Left ventricle myocardium inferior (tissue), 1 donor: ENCODE results near the gene DPEP2NB. TPM values are rescaled to one million over a fixed set of nuclear protein-coding genes. Genes with fewer than 3 reads are reported as not detected.

Source experiments
- DNase-seq: peaks from one replicate; pipeline ENCODE4 v3.0.0-alpha.2; 2020
- H3K27ac ChIP-seq: fragments of 200-600 bp; replicated peaks from 2 replicates; pipeline ENCODE4 v1.8.0; 2021
- H3K27me3 ChIP-seq: fragments of 200-600 bp; 2 replicates; pipeline ENCODE4 v1.8.0; 2021; ENCODE audit warnings: low read depth
- H3K36me3 ChIP-seq: fragments of 200-600 bp; 2 replicates; pipeline ENCODE4 v1.8.0; 2021
- H3K4me1 ChIP-seq: fragments of 200-600 bp; 2 replicates; pipeline ENCODE4 v1.8.0; 2021
- H3K4me3 ChIP-seq: fragments of 200-600 bp; 2 replicates; pipeline ENCODE4 v1.8.0; 2021; ENCODE audit warnings: mild to moderate bottlenecking, moderate library complexity
- H3K9me3 ChIP-seq: fragments of 200-600 bp; replicated peaks from 2 replicates; pipeline ENCODE4 v1.8.0; 2021
- intact Hi-C: fragments of 100-400 bp; cut with micrococcal nuclease; formaldehyde crosslinking; loops from one replicate; pipeline ENCODE4 v1.11.0; 2022
- total RNA-seq: library from RNA; stranded (reverse); fragmentation: NEBNext Ultra II Directional; extraction: Animal tissue kit (Norgen Biotek cat#: 25700); gene quantifications from one replicate; pipeline ENCODE4 v1.2.1, GENCODE V29; 2021
- TF ChIP-seq, protein P1 (sequence below): fragments of 200-600 bp; IDR thresholded peaks from 2 replicates; pipeline ENCODE4 v1.8.0; 2021; ENCODE audit warnings: antibody characterized with exemption, mild to moderate bottlenecking, borderline replicate concordance
- donor health status: DM: no; HTN: yes; CAD: no; lungs with severe emphysema.

Gene DPEP2NB
- total RNA-seq, 1 donor from 2014 or later = not detected

DNA sequence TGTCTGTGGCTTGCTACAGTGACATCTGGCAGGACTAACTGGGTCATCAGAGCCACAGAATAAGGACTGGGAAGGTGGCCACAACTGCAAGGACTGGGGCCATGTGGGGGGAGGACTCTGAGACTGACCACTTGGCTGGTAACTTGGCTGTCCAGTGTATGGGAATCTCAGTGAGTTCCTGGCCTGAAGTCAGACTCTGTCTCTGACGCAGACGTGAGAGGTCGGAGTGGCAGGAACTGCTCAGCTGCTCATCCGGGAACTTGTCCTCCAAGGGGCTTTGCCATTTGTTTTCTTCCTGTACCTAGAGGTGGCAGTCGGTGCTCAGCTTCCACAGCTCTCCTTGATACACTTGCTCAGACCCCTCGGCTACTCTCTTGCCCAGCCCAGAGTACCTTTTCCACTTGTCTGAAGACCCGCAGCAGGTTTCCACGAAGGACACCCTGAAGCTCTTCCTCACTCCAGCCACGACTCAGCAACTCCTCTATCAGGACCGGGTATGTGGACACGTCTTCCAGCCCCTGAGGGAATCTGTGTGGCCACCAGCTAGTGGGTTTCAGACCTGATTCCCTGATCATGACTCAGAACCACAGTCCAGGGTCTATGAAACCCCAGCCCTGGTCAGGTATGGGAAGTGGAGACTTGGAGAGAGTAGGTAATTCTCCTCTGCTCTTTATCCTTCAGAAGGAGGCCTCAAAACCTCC lies 28.1 kb downstream of the DPEP2NB start:
- no peaks in the 10 kb centered on the region for H3K9me3 ChIP-seq
- TF ChIP-seq, protein P1, sequence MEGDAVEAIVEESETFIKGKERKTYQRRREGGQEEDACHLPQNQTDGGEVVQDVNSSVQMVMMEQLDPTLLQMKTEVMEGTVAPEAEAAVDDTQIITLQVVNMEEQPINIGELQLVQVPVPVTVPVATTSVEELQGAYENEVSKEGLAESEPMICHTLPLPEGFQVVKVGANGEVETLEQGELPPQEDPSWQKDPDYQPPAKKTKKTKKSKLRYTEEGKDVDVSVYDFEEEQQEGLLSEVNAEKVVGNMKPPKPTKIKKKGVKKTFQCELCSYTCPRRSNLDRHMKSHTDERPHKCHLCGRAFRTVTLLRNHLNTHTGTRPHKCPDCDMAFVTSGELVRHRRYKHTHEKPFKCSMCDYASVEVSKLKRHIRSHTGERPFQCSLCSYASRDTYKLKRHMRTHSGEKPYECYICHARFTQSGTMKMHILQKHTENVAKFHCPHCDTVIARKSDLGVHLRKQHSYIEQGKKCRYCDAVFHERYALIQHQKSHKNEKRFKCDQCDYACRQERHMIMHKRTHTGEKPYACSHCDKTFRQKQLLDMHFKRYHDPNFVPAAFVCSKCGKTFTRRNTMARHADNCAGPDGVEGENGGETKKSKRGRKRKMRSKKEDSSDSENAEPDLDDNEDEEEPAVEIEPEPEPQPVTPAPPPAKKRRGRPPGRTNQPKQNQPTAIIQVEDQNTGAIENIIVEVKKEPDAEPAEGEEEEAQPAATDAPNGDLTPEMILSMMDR = no peak
- peak overlapping the region; percentile 66 for H3K27ac ChIP-seq
- no peak overlapping the region for H3K4me3 ChIP-seq
- intact Hi-C loops = no loop called here
- H3K4me1 ChIP-seq = peaks cover 40% of the 10 kb centered on the region
- no peaks in the 10 kb centered on the region for H3K36me3 ChIP-seq
- no peaks in the 10 kb centered on the region for H3K27me3 ChIP-seq
- no peak for DNase-seq

DNA sequence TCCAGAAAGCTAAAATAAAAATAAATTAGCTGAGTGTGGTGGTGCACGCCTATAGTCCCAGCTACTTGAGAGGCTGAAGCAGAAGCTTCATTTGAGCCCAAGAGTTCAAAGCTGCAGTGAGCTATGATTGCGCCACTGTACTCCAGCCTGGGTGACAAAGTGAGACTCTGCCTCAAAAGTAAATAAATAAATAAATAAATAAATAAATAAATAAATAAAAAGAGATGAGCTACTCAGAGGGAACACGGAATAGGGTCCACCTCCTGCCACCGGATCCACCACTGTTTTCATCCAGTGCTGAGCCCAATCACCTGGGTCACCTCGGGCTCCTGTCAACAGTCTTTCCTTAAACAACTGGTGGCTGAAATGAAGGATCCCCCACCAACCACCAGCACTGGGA lies 28.8 kb downstream of the DPEP2NB start:
- Histone ChIP-seq H3K27me3 (no peaks in the 10 kb centered on the region), H3K4me1 (peaks cover 38% of the 10 kb centered on the region), H3K4me3 (no peak overlapping the region), H3K27ac (peak overlapping the region; percentile 66), H3K9me3 (no peaks in the 10 kb centered on the region), H3K36me3 (no peaks in the 10 kb centered on the region)
- TF ChIP-seq, protein P1 = no peak
- intact Hi-C loops = no loop called here
- DNase-seq = no peak

DNA sequence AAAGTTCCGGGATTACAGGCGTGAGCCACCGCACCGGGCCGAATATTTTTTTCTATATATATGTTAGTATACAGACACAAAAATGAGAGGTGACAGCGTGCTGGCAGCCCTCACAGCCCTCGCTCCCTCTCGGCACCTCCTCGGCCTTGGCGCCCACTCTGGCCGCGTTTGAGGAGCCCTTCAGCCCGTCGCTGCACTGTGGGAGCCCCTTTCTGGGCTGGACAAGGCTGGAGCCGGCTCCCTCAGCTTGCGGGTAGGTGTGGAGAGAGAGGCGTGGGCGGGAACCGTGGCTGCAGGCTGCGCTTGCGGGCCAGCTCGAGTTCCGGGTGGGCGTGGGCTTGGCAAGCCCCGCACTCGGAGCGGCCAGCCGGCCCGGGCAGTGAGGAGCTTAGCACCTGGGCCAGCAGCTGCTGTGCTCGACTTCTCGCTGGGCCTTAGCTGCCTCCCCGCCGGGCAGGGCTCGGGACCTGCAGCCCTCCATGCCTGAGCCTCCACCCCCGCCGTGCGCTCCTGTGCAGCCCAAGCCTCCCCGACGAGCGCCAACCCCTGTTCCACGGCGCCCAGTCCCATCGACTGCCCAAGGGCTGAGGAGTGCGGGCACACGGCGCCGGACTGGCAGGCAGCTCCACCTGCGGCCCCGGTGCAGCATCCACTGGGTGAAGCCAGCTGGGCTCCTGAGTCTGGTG lies 33.6 kb downstream of the DPEP2NB start:
- H3K27ac ChIP-seq = no peak overlapping the region
- intact Hi-C loops = no loop called here
- DNase-seq = no peak

DNA sequence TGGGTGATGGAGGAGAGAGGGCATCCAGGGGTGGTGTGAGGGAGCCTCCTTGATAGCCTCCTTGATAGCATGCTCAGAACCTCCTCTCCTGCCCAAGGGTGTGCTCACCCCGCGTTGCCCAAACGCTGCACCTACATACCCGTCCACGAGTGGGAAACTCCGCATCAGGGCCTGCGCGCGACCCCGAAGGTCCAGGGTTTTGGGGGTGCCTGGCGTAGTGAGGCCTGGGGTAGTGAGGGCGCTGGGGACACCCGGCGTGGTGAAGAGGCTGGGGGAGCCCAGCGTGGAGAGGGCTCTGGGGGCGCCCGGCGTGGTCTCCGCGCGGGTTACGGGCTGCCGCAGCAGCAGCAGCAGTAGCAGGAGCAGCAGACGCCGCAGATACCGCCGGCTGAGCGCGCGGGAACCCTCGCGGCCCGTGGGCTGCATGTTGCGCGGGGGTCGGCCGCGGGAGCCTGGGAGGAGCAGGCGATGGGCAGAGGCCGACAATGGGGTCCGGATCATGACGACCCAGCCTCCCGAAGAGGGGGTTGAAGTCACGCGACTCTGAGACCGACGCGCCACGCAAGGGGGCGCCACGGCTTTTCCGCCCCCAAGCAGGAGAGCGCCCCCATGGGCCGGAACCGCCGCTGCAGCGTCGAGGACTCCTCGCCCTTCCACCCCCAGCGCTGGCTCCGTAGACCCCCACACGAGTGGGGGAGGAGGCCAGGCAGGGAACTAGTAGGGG lies 35.6 kb downstream of the DPEP2NB start, which contains the start of gene DPEP3:
DPEP3 (minus strand) TSS at position 545 of the 724 bp plus-strand sequence; CDS start at position 426, 119 bp downstream.
- DNase-seq = no peak
- Histone ChIP-seq H3K27me3 (peaks cover 10% of the 10 kb centered on the region), H3K36me3 (no peaks in the 10 kb centered on the region), H3K4me3 (no peak within 1 kb of the TSS), H3K27ac (no peak within 1 kb of the TSS), H3K4me1 (peaks cover 30% of the 10 kb centered on the region), H3K9me3 (no peaks in the 10 kb centered on the region)
- intact Hi-C loops = no loop called here
- TF ChIP-seq, protein P1 = no peak

More for the DNA sequence above, 33.6 kb downstream of the DPEP2NB start:
- no peak overlapping the region for H3K4me3 ChIP-seq
- no peaks in the 10 kb centered on the region for H3K9me3 ChIP-seq
- H3K27me3 ChIP-seq = peaks cover 10% of the 10 kb centered on the region
- no peaks in the 10 kb centered on the region for H3K36me3 ChIP-seq
- TF ChIP-seq, protein P1 = no peak
- H3K4me1 ChIP-seq = peaks cover 41% of the 10 kb centered on the region

DNA sequence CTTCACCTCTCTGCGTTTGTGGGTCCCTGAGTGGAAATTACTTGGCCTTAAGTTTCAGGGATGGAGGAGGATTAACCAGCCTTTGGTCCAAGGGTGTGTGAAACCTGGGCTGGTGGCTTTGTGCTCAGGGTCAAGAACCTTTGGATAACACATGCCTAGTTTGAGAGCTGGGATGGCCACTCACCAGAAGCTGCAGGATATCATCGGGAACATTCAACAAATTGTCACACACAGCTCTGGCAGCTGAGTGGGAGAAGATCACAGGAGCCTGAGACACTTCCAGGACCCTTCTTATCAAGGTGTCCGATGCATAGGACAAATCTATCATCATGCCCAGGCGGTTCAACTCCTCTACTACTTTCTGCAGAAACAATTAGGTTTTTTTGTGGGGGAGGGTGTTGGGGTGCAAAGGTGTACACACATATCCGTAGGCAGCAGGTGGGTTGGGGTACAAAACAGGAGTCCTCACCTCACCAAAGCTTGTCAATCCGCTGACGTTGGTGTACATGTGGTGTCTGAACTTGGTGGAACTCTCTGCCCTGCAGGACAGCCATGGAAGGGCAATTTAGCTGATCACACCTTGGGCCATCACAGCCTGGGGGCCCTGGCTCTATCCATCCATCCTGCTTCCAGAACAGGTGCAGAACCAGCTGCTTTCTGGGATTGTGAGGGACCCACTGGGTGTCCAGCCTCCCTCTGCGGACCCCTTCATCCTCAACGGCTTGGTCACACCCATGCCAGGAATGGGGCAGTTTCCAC lies 38.1 kb downstream of the DPEP2NB start:
- Histone ChIP-seq H3K4me1 (peaks cover 6% of the 10 kb centered on the region), H3K27me3 (peaks cover 10% of the 10 kb centered on the region), H3K4me3 (no peak overlapping the region), H3K36me3 (no peaks in the 10 kb centered on the region), H3K9me3 (no peaks in the 10 kb centered on the region), H3K27ac (no peak overlapping the region)
- TF ChIP-seq, protein P1 = no peak
- intact Hi-C loops = no loop called here
- DNase-seq = no peak
